ENCODE measurements around the gene LLGL2.
"Not testable (repeated sequence)": the region's sequence is repeated elsewhere in the genome, so short reads cannot be mapped to it uniquely, and the experiment has no call there.

Gene LLGL2

GRCh38 chr17:75566834-75567233 is 41.3 kb downstream of the LLGL2 start:
- in situ Hi-C loops (cut with HindIII; ENCODE audit: low sequenced_read_pairs), result no loop called here

GRCh38 chr17:75568412-75569255 is 43.1 kb downstream of the LLGL2 start:
- in situ Hi-C loops (cut with HindIII; ENCODE audit: low sequenced_read_pairs), result no loop called here

GRCh38 chr17:75570034-75570676 is 44.7 kb downstream of the LLGL2 start:
- in situ Hi-C loops (cut with HindIII; ENCODE audit: low sequenced_read_pairs), result no loop called here

GRCh38 chr17:75570772-75571171 is 45.3 kb downstream of the LLGL2 start:
- in situ Hi-C loops (cut with HindIII; ENCODE audit: low sequenced_read_pairs), result no loop called here

GRCh38 chr17:75571197-75571884 is 45.8 kb downstream of the LLGL2 start:
- in situ Hi-C loops (cut with HindIII; ENCODE audit: low sequenced_read_pairs), result no loop called here

GRCh38 chr17:75571885-75572215 is 46.4 kb downstream of the LLGL2 start:
- in situ Hi-C loops (cut with HindIII; ENCODE audit: low sequenced_read_pairs), result no loop called here

- in situ Hi-C loops (cut with HindIII; ENCODE audit: low sequenced_read_pairs), result no loop called here
Observed at GRCh38 chr17:75572713-75573539, 47.4 kb downstream of the LLGL2 start.

GRCh38 chr17:75573540-75573957 is 48.1 kb downstream of the LLGL2 start:
- in situ Hi-C loops (cut with HindIII; ENCODE audit: low sequenced_read_pairs), result no loop called here

GRCh38 chr17:75573994-75574393 is 48.5 kb downstream of the LLGL2 start:
- in situ Hi-C loops (cut with HindIII; ENCODE audit: low sequenced_read_pairs), result no loop called here

GRCh38 chr17:75574404-75575036 is 49.0 kb downstream of the LLGL2 start:
- in situ Hi-C loops (cut with HindIII; ENCODE audit: low sequenced_read_pairs), result no loop called here

- in situ Hi-C loops (cut with HindIII; ENCODE audit: low sequenced_read_pairs), result no loop called here
Observed at GRCh38 chr17:75575197-75575596, 49.7 kb downstream of the LLGL2 start.

- in situ Hi-C loops (cut with HindIII; ENCODE audit: low sequenced_read_pairs), result no loop called here
Observed at GRCh38 chr17:75575728-75576127, 50.2 kb downstream of the LLGL2 start.

GRCh38 chr17:75576661-75577060 is 51.2 kb downstream of the LLGL2 start:
- in situ Hi-C loops (cut with HindIII; ENCODE audit: low sequenced_read_pairs), result no loop called here

GRCh38 chr17:75581121-75581725 is 55.7 kb downstream of the LLGL2 start:
- in situ Hi-C loops (cut with HindIII; ENCODE audit: low sequenced_read_pairs), result not testable (repeated sequence)

- in situ Hi-C loops (cut with HindIII; ENCODE audit: low sequenced_read_pairs), result not testable (repeated sequence)
Observed at GRCh38 chr17:75583197-75583596, 57.7 kb downstream of the LLGL2 start.

- in situ Hi-C loops (cut with HindIII; ENCODE audit: low sequenced_read_pairs), result no loop called here
Observed at GRCh38 chr17:75584849-75585175, 59.3 kb downstream of the LLGL2 start.

GRCh38 chr17:75587675-75588595 is 62.4 kb downstream of the LLGL2 start, which contains the start of gene MYO15B:
MYO15B (plus strand) TSS chr17:75587800; CDS start chr17:75588058, 258 bp downstream.
- in situ Hi-C loops (cut with HindIII; ENCODE audit: low sequenced_read_pairs), result no loop called here

GRCh38 chr17:75588596-75589011 is 63.1 kb downstream of the LLGL2 start:
- in situ Hi-C loops (cut with HindIII; ENCODE audit: low sequenced_read_pairs), result no loop called here

Data from endothelial cell of hepatic sinusoid (primary cell).